ENCODE measurements around the gene SV2B.

SV2B gene

GRCh38 chr15:91268510-91268909 is 168.5 kb downstream of the SV2B start:
- DNase-seq (ENCODE audit: low read depth), result no peak

- DNase-seq (ENCODE audit: low read depth), result no peak
Observed at GRCh38 chr15:91270747-91271146, 170.7 kb downstream of the SV2B start.

GRCh38 chr15:91271565-91272153 is 171.6 kb downstream of the SV2B start:
- DNase-seq (ENCODE audit: low read depth), result peak; percentile 49

- no peak for DNase-seq (ENCODE audit: low read depth)
Observed at GRCh38 chr15:91275844-91276243, 175.8 kb downstream of the SV2B start.

GRCh38 chr15:91278951-91279350 is 178.9 kb downstream of the SV2B start:
- no peak for DNase-seq (ENCODE audit: low read depth)

GRCh38 chr15:91279486-91279885 is 179.4 kb downstream of the SV2B start:
- no peak for DNase-seq (ENCODE audit: low read depth)

- DNase-seq (ENCODE audit: low read depth), result no peak
Observed at GRCh38 chr15:91281947-91282346, 181.9 kb downstream of the SV2B start.

GRCh38 chr15:91282486-91282885 is 182.4 kb downstream of the SV2B start:
- DNase-seq (ENCODE audit: low read depth), result no peak

- DNase-seq (ENCODE audit: low read depth), result no peak
Observed at GRCh38 chr15:91283155-91283554, 183.1 kb downstream of the SV2B start.

GRCh38 chr15:91284758-91285466 is 184.9 kb downstream of the SV2B start:
- DNase-seq (ENCODE audit: low read depth), result no peak

GRCh38 chr15:91289324-91289723 is 189.3 kb downstream of the SV2B start:
- DNase-seq (ENCODE audit: low read depth), result no peak

- DNase-seq (ENCODE audit: low read depth), result no peak
Observed at GRCh38 chr15:91290553-91290952, 190.5 kb downstream of the SV2B start.

- DNase-seq (ENCODE audit: low read depth), result no peak
Observed at GRCh38 chr15:91291673-91292072, 191.6 kb downstream of the SV2B start.

- DNase-seq (ENCODE audit: low read depth), result no peak
Observed at GRCh38 chr15:91294344-91294743, 194.3 kb downstream of the SV2B start.

GRCh38 chr15:91294795-91295194 is 194.7 kb downstream of the SV2B start:
- DNase-seq (ENCODE audit: low read depth), result no peak

- DNase-seq (ENCODE audit: low read depth), result no peak
Observed at GRCh38 chr15:91298101-91298500, 198.0 kb downstream of the SV2B start.

- DNase-seq (ENCODE audit: low read depth), result no peak
Observed at GRCh38 chr15:91302588-91303439, 202.8 kb downstream of the SV2B start.

- DNase-seq (ENCODE audit: low read depth), result no peak
Observed at GRCh38 chr15:91304210-91304609, 204.2 kb downstream of the SV2B start.

GRCh38 chr15:91304786-91305185 is 204.7 kb downstream of the SV2B start:
- no peak for DNase-seq (ENCODE audit: low read depth)

GRCh38 chr15:91306144-91306543 is 206.1 kb downstream of the SV2B start:
- no peak for DNase-seq (ENCODE audit: low read depth)

- no peak for DNase-seq (ENCODE audit: low read depth)
Observed at GRCh38 chr15:91307601-91308000, 207.5 kb downstream of the SV2B start.

- DNase-seq (ENCODE audit: low read depth), result no peak
Observed at GRCh38 chr15:91308199-91308598, 208.1 kb downstream of the SV2B start.

GRCh38 chr15:91308855-91309254 is 208.8 kb downstream of the SV2B start:
- DNase-seq (ENCODE audit: low read depth), result no peak
